ENCODE results near the gene LCN15.
A peak's percentile ranks its signal among the peaks of the same experiment; 100 is the strongest.
"Not testable (repeated sequence)": the region's sequence is repeated elsewhere in the genome, so short reads cannot be mapped to it uniquely, and the experiment has no call there.

LCN15 gene

GRCh38 chr9:136764301-136764891 is at the start of gene LCN15:
Gene LCN15 (minus strand): TSS chr9:136764518. CDS start chr9:136764488, 30 bp downstream.
- DNase-seq (ENCODE audit: low read depth) = no peak

GRCh38 chr9:136808806-136809158 is 44.5 kb upstream of the LCN15 start:
- no peak for DNase-seq (ENCODE audit: low read depth)

DNA sequence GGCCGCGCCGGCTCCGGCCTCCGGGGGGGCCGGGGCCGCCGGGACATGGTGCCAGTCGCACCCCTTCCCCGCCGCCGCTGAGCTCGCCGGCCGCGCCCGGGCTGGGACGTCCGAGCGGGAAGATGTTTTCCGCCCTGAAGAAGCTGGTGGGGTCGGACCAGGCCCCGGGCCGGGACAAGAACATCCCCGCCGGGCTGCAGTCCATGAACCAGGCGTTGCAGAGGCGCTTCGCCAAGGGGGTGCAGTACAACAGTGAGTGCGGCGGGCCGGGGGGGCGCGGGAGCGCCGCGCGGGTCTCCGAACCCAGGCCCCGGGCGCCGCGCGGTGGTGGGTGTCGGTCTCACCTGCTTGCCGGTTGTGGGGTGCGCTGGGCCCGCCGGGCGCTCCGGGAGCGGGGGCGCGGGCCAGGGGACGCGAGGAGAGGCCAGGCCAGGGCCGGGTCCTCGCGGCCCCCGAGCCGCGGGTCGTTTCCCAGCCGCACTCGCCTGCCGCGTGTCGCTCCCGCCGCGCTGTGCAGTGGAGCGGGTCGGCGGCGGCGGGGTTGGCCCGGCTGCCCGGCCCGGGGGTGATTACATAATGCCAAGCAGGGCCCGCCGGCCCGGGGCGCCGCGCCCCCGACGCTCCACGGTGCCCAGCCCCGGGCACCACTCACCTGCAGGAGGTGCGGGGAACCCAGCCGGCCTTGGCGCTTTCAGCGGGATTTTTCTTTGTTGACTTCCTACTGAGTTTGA is 43.9 kb upstream of the LCN15 start:
- peak; percentile 33 for DNase-seq (ENCODE audit: low read depth)

DNA sequence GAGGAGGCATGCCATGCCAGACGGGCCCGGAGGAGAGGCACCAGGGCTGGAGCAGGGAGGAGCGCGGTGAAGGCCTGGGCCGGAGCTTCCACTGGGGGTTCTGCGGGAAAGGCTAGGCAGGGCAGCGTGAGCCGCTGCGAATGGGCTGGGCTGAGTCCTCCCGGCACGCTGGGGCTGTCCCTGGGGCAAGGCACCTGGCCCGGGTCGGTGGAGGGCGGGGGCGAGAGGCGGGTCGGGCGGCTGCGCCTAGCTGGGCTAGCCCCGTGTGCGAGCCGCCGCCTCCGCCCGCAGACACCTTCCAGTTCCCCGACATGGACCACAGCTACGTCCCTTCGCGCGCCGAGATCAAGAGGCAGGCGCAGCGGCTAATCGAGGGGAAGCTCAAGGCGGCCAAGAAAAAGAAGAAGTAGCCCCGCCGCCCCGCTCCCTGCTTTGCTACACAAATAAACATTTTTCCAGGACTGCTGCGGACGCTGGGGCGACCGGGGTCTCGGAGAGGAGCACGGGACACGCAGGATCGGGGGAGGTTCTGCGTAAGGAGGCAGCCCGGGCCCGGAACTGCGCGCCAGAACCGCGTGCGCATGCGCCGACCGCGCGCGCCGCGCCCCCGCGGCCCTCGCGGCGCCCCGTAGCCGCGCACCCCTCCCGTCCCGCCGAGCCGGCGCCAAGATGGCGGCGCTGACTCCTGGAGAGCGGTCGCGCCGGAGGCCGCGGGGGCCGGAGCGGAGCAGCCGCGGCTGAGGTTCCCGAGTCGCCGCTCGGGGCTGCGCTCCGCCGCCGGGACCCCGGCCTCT is 43.2 kb upstream of the LCN15 start, which contains the start of gene RABL6:
Gene RABL6 (plus strand): TSS at position 668 of the 794 bp plus-strand sequence. CDS start 249 bp downstream, outside the sequence.
- peak; percentile 74 for DNase-seq (ENCODE audit: low read depth)

DNA sequence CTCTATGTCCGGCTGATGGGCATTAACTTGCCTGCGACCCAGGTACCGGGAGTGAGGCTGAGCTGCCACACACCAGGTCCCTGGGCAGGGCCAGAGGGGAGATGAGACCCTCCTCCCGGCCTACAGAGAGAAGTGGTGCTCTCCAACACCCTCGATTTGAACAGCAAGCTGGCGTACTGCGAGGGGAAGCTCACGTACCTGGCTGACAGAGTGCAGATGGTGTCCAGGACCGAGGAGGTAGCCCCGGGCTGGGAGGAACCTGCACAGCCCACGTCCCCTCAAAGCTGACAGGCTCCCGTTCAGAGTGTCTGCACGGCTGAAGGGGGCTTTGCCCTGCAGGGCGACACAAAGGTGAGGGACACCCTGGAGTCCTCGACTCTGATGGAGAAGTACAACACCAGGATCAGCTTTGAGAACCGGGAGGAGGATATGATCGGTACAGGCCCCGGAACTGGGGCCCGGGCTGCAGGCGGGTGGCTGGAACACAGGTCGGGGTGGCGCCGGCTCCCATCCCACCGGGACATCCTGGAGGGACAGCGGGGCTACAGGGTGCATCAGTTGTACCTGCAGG is 42.4 kb upstream of the LCN15 start:
- no peak for DNase-seq (ENCODE audit: low read depth)

DNA sequence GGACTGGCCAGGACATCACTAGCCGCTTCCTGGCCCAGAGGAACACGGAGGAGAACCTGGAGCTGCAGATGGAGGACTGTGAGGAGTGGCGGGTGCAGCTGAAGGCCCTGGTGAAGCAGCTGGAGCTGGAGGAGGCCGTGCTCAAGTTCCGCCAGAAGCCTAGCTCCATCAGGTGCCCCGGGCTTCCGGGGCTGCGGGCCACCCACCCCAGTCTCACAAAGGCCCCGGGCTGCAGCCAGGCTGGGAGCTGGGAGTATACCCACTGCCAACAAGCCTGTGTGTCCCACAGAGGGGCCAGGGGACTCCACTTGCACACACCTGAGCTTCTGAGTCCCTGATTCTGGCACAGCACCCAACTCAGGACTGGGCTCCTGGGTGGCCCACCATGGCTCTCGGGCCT is 41.7 kb upstream of the LCN15 start:
- no peak for DNase-seq (ENCODE audit: low read depth)

- no peak for DNase-seq (ENCODE audit: low read depth)
Measured at GRCh38 chr9:136805207-136805740, 41.0 kb upstream of the LCN15 start.

- DNase-seq (ENCODE audit: low read depth) = no peak
Measured at GRCh38 chr9:136804509-136805206, 40.3 kb upstream of the LCN15 start.

DNA sequence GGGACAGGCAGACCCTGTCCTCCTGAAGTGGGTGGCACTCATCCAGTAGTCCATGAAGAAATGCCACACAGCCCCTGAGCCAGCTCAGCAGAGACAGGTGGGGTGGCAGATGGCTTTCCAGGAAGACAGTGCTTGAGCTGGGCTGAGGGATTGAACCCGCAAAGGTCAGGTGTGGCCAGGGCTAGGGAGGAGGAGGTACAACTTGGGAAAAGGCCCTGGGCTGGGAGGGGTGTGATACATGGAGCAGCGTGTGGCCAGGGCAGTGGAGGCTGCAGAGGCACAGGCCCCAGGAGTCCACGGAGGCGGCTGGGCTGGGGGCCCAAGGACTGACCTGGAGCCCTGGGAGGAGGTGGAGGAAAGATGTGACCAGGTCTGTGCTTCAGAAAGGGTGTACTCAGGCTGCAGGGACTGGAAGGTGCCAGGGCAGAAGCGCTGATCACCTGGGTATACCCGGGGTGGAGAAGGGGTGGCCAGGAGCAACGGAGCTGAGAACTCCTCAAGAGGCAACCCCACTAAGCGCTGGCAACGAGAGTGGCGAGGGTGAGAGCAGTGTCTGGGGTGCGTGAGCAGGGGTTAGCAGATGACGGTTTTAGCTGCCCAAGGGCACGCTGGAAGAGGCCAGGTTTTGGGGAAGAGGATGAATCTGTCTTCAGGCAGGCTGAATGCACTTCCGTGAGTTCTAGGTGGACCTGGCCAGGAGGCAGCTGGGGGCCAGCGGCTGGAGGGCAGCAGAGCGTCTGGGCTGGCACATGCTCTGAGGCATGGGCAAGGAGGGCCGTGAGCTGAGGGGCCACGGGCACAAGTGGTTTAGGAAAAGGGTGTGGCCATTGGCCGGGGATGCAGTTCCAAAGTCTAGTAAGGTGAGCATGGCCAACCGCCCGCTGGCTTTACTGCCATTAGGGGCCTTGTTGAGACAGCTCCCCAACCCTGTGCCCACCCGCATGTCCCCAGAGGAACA is 39.5 kb upstream of the LCN15 start:
- no peak for DNase-seq (ENCODE audit: low read depth)

DNA sequence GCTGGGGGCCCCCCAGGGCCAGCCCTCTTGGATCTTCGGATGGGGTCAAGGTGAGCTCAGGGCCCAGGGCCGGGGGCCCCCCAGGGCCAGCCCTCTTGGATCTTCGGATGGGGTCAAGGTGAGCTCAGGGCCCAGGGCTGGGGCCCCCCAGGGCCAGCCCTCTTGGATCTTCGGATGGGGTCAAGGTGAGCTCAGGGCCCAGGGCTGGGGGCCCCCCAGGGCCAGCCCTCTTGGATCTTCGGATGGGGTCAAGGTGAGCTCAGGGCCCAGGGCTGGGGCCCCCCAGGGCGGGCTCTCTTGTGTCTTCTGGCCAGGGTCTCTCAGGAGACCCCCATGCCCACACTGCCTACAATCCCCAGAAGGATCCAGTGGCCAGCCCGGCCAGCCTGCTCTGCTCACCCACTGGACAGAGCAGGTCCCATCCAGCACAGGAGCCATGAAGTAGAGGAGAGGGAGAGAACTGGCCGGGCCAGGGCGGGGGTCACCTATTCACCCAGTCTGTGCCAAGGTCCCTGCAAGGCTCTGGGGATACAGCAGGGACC is 38.8 kb upstream of the LCN15 start:
- DNase-seq (ENCODE audit: low read depth) = not testable (repeated sequence)

- DNase-seq (ENCODE audit: low read depth) = no peak
Measured at GRCh38 chr9:136802321-136802720, 38.0 kb upstream of the LCN15 start.

DNA sequence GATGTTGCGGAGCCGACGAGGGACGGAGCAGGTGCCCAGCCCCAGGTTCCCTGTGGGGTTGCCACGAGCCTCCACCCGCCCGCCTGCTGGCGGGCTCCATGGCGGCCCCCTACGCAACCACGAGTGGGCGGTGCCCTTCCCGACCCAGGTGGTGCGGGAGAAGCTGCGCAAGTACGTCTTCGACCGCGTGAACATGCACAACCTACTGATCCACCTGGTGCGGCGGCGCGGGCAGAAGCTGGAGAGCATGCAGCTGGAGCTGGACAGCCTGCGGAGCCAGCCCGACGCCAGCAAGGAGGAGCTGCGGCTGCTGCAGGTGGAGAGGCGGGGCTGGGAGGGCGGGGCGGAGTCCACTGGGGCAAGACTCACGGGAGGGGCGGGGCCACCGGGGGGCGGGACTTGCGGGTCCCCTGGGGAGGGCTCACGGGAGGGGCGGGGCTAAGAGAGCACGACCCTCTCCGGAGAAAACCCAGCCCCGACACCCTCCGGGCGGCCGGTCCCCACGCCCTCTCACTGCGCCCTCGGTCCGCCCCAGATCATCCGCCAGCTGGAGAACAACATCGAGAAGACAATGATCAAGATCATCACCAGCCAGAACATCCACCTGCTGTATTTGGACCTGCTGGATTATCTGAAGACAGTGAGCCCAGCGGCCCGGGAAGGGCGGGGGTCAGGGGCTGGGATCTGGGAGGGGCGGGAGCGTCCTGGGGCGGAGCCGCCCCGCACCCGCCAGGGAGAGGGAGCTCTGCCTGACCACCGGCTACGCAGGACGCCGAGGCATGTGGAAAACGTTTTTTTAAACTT is 35.7 kb upstream of the LCN15 start:
- peak; percentile 90 for DNase-seq (ENCODE audit: low read depth)

DNA sequence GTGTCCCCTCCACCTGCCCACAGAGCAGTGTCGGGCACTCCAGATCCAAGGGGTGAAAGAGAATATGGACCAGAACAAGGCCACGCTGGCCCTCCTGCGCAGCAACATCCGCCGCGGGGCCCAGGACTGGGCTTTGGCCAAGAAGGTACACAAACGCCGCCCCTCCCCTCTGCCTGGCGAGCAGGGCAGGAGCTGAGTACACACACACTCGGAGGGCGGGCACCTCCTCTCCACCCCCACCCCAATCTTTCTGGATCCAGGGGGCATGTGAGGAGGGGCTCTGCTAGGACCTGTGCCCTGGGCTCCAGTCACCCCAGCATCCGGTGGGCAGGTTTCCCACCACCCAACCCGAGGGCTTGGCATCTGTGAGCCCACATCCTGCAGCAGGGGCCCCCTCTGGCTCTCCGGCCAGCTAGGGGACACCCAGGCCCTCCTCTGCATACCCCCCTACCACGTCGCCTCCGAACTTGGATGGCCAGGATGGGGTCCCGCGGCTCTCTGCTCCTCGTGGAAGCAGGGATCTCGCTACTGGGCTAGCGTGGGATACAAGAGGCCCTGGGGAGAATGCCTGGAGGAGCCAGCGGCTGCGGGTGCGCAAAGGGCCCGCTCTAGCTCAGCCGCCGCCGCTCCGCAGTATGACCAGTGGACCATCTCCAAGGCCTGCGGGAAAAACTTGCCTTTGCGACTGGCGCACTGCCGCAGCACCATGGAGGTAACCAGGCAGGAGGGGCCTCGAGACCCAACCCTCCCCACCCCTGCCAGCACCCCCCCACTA is 34.9 kb upstream of the LCN15 start:
- no peak for DNase-seq (ENCODE audit: low read depth)

DNA sequence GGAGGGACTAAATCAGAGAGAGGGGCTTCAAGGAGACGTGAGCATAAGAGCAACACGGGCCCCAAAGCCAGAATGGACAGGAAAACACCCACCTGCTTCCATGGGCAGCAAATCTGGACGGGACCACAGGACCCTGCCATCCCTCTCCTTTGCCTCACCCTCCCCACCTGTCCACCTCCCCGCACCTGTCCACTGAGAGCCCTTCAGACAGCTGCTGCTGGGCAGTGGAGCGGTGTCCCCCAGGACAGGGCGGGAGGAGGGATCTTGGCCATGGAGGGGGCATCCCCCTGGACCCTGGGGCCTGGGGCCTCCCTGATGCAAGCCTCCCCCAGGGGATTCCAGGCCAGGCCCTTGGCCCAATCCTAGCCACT is 34.4 kb upstream of the LCN15 start:
- no peak for DNase-seq (ENCODE audit: low read depth)

DNA sequence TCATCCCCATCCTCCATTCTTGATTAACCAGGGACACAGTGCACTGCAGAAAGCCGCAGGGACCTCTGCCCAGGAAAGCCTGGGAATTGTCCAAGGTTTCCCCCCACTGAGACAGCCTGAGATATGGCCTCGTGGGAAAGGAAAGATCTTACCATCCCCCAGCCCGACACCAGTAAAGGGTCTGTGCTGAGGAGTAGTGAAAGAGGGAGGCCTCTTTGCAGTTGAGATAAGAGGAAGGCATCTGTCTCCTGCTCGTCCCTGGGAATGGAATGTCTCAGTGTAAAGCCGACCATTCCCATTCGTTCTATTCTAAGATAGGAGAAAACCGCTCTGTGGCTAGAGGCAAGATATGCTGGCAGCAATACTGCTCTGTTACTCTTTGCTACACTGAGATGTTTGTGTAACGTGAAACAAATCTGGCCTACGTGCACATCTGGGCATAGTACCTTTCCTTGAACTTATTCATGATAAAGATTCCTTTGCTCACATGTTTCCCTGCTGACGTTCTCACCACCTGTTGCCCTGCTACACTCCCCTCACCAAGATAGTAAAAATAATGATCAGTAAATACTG is 32.5 kb upstream of the LCN15 start:
- DNase-seq (ENCODE audit: low read depth) = not testable (repeated sequence)

GRCh38 chr9:136796238-136796774 is 32.0 kb upstream of the LCN15 start, which contains the start of gene CCDC183:
Gene CCDC183 (plus strand): TSS chr9:136796338. CDS start chr9:136796398, 60 bp downstream.
- no peak for DNase-seq (ENCODE audit: low read depth)

DNA sequence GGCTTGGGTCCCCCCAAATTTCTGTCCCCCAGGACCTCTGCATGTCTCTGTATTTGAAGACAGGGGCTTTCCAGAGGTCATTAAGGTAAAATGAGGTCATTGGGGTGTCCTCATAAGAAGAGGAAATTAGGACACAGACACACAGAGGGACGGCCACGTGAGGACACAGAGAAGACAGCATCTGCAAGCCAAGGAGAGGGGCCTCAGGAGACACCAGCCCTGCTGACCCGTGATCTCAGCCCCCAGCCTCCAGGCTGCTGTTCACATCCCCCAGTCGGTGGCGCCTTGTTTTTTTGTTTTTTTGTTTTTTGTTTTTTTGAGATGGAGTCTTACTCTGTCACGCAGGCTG is 30.7 kb upstream of the LCN15 start:
- DNase-seq (ENCODE audit: low read depth) = no peak

Data from activated T-helper 9 cell treated with anti-CD3 and anti-CD28 coated beads, Interleukin-2, amount 50 U/mL, for 16 hours (primary cell).